ENCODE results near the gene MST1R.

DNA sequence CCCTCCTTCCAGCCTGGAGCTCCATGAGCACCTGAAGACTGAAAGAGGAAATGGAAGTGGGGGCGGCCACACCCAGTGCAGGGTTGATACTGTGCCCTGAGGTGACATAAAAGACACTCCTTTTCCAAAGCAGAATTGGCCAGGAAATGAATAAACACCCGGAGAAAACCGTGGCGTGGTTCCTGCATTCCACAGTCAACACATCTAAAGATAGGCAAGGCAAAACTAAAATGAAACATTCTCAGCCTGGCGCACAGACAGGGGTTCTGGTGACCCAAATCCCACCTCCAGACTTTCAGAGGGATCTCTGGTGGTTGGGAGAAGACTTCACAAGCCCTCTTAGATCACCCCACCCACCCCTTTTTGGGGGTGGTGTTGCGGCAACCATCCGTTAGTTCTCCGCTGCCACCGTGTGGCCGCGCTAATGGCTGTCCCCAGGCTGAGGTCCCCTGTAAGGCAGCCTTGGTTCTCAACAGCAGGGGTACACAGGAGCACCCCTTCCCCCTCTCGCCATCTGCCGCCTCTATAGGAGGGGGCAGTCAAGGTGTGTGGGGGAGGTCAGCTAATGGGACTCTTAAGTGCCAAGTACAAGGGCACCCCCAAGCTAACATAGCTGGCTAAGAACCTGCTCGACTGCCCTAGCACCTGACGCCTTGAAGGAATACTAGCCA is 2.5 kb upstream of the MST1R start:
- TF ChIP-seq, protein P1, sequence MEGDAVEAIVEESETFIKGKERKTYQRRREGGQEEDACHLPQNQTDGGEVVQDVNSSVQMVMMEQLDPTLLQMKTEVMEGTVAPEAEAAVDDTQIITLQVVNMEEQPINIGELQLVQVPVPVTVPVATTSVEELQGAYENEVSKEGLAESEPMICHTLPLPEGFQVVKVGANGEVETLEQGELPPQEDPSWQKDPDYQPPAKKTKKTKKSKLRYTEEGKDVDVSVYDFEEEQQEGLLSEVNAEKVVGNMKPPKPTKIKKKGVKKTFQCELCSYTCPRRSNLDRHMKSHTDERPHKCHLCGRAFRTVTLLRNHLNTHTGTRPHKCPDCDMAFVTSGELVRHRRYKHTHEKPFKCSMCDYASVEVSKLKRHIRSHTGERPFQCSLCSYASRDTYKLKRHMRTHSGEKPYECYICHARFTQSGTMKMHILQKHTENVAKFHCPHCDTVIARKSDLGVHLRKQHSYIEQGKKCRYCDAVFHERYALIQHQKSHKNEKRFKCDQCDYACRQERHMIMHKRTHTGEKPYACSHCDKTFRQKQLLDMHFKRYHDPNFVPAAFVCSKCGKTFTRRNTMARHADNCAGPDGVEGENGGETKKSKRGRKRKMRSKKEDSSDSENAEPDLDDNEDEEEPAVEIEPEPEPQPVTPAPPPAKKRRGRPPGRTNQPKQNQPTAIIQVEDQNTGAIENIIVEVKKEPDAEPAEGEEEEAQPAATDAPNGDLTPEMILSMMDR (conservative IDR thresholded peaks at IDR 0.05): no peak; the same call in 1 of the 2 replicates
- no peak for TF ChIP-seq ZFX (IDR thresholded peaks at IDR 0.05)

All from C4-2B (cell line).